Neural progenitor cell (in vitro differentiated cells): ENCODE data around the gene CD24.

ENCODE experiments used
- CTCF ChIP-seq: fragments of 200-600 bp; sonication (generic); IDR thresholded peaks from 2 replicates; pipeline ENCODE4 v1.5.1; 2017; ENCODE audit warnings: antibody characterized with exemption, mild to moderate bottlenecking
- EZH2phosphoT487 ChIP-seq: fragments of 200-600 bp; sonication (generic); IDR thresholded peaks from 2 replicates; pipeline ENCODE4 v1.6.1; 2017; ENCODE audit warnings: antibody characterized with exemption

GRCh38 chr6:106964099-106964498 lies 10.4 kb downstream of the CD24 start:
- TF ChIP-seq EZH2phosphoT487, result no peak
- TF ChIP-seq CTCF, result no peak
